GM11168 (cell line): ENCODE results near the gene LEPROT.

Experiments
- in situ Hi-C: fragments of 300-500 bp; cut with MboI; formaldehyde crosslinking; loops from one replicate; pipeline ENCODE4 v1.12.0; 2022; ENCODE audit warnings: low sequenced_read_pairs; ENCODE audit not compliant: unreplicated experiment

Gene LEPROT

GRCh38 chr1:65409816-65410326, 10.6 kb upstream of the LEPROT start:
- in situ Hi-C loops: no loop called here

- in situ Hi-C loops: no loop called here
Measured at GRCh38 chr1:65412256-65412983, 8.0 kb upstream of the LEPROT start.

GRCh38 chr1:65412984-65413375, 7.5 kb upstream of the LEPROT start:
- in situ Hi-C loops: no loop called here

GRCh38 chr1:65414538-65414937, 5.9 kb upstream of the LEPROT start:
- in situ Hi-C loops: no loop called here

- in situ Hi-C loops: no loop called here
Measured at GRCh38 chr1:65416767-65417166, 3.7 kb upstream of the LEPROT start.

GRCh38 chr1:65417729-65418128, 2.7 kb upstream of the LEPROT start:
- in situ Hi-C loops: no loop called here

- in situ Hi-C loops: no loop called here
Measured at GRCh38 chr1:65418522-65419185, 1.8 kb upstream of the LEPROT start.

- in situ Hi-C loops: no loop called here
Measured at GRCh38 chr1:65419681-65420589, 533 bp upstream of the LEPROT start.

- in situ Hi-C loops: no loop called here
Measured at GRCh38 chr1:65421351-65422025, 1.0 kb downstream of the LEPROT start.

GRCh38 chr1:65422241-65423203, 2.1 kb downstream of the LEPROT start:
- in situ Hi-C loops: no loop called here

- in situ Hi-C loops: no loop called here
Measured at GRCh38 chr1:65423884-65424572, 3.6 kb downstream of the LEPROT start.

GRCh38 chr1:65424573-65424889, 4.1 kb downstream of the LEPROT start:
- in situ Hi-C loops: no loop called here

- in situ Hi-C loops: no loop called here
Measured at GRCh38 chr1:65425006-65425405, 4.5 kb downstream of the LEPROT start.

GRCh38 chr1:65425697-65426096, 5.2 kb downstream of the LEPROT start:
- in situ Hi-C loops: no loop called here

- in situ Hi-C loops: no loop called here
Measured at GRCh38 chr1:65429078-65429477, 8.6 kb downstream of the LEPROT start.

GRCh38 chr1:65429806-65430205, 9.3 kb downstream of the LEPROT start:
- in situ Hi-C loops: no loop called here

GRCh38 chr1:65431111-65431705, 10.7 kb downstream of the LEPROT start:
- in situ Hi-C loops: no loop called here

- in situ Hi-C loops: no loop called here
Measured at GRCh38 chr1:65432918-65433317, 12.4 kb downstream of the LEPROT start.
